ENCODE data around the gene NUDT1.

The NUDT1 gene

GRCh38 chr7:2199956-2200583, 42.0 kb upstream of the NUDT1 start:
- Histone ChIP-seq H3K36me3 (ENCODE audit: control insufficient read depth, insufficient read depth, low read length) (peaks cover 65% of the 10 kb centered on the region), H3K9ac (ENCODE audit: low read length) (no peak overlapping the region), H3K4me1 (ENCODE audit: control insufficient read depth, insufficient read depth, low read length) (no peaks in the 10 kb centered on the region), H3K9me3 (ENCODE audit: control insufficient read depth, insufficient read depth, low read depth, low read length) (peaks cover 11% of the 10 kb centered on the region), H3K4me3 (ENCODE audit: low read depth, low read length) (no peak overlapping the region), H3K27me3 (ENCODE audit: control insufficient read depth, insufficient read depth, low read length) (no peaks in the 10 kb centered on the region), H3K27ac (ENCODE audit: low read depth, low read length) (no peak overlapping the region)

GRCh38 chr7:2200584-2200980, 41.4 kb upstream of the NUDT1 start:
- H3K27ac ChIP-seq (ENCODE audit: low read depth, low read length), result no peak overlapping the region
- peaks cover 60% of the 10 kb centered on the region for H3K36me3 ChIP-seq (ENCODE audit: control insufficient read depth, insufficient read depth, low read length)
- no peaks in the 10 kb centered on the region for H3K4me1 ChIP-seq (ENCODE audit: control insufficient read depth, insufficient read depth, low read length)
- H3K27me3 ChIP-seq (ENCODE audit: control insufficient read depth, insufficient read depth, low read length), result no peaks in the 10 kb centered on the region
- peaks cover 6% of the 10 kb centered on the region for H3K9me3 ChIP-seq (ENCODE audit: control insufficient read depth, insufficient read depth, low read depth, low read length)
- no peak overlapping the region for H3K9ac ChIP-seq (ENCODE audit: low read length)
- H3K4me3 ChIP-seq (ENCODE audit: low read depth, low read length), result no peak overlapping the region

- H3K9ac ChIP-seq (ENCODE audit: low read length), result no peak overlapping the region
- H3K36me3 ChIP-seq (ENCODE audit: control insufficient read depth, insufficient read depth, low read length), result peaks cover 55% of the 10 kb centered on the region
- H3K27me3 ChIP-seq (ENCODE audit: control insufficient read depth, insufficient read depth, low read length), result no peaks in the 10 kb centered on the region
- H3K27ac ChIP-seq (ENCODE audit: low read depth, low read length), result no peak overlapping the region
- H3K4me3 ChIP-seq (ENCODE audit: low read depth, low read length), result no peak overlapping the region
- peaks cover under 1% of the 10 kb centered on the region for H3K9me3 ChIP-seq (ENCODE audit: control insufficient read depth, insufficient read depth, low read depth, low read length)
- no peaks in the 10 kb centered on the region for H3K4me1 ChIP-seq (ENCODE audit: control insufficient read depth, insufficient read depth, low read length)
Observed at GRCh38 chr7:2201128-2201527, 40.9 kb upstream of the NUDT1 start.

GRCh38 chr7:2201686-2202360, 40.2 kb upstream of the NUDT1 start:
- Histone ChIP-seq H3K4me1 (ENCODE audit: control insufficient read depth, insufficient read depth, low read length) (no peaks in the 10 kb centered on the region), H3K36me3 (ENCODE audit: control insufficient read depth, insufficient read depth, low read length) (peaks cover 52% of the 10 kb centered on the region), H3K9ac (ENCODE audit: low read length) (no peak overlapping the region), H3K27me3 (ENCODE audit: control insufficient read depth, insufficient read depth, low read length) (no peaks in the 10 kb centered on the region), H3K4me3 (ENCODE audit: low read depth, low read length) (no peak overlapping the region), H3K9me3 (ENCODE audit: control insufficient read depth, insufficient read depth, low read depth, low read length) (no peaks in the 10 kb centered on the region), H3K27ac (ENCODE audit: low read depth, low read length) (no peak overlapping the region)

GRCh38 chr7:2202361-2202761, 39.7 kb upstream of the NUDT1 start:
- Histone ChIP-seq H3K4me3 (ENCODE audit: low read depth, low read length) (no peak overlapping the region), H3K9ac (ENCODE audit: low read length) (no peak overlapping the region), H3K27me3 (ENCODE audit: control insufficient read depth, insufficient read depth, low read length) (no peaks in the 10 kb centered on the region), H3K36me3 (ENCODE audit: control insufficient read depth, insufficient read depth, low read length) (peaks cover 53% of the 10 kb centered on the region), H3K27ac (ENCODE audit: low read depth, low read length) (no peak overlapping the region), H3K4me1 (ENCODE audit: control insufficient read depth, insufficient read depth, low read length) (no peaks in the 10 kb centered on the region), H3K9me3 (ENCODE audit: control insufficient read depth, insufficient read depth, low read depth, low read length) (no peaks in the 10 kb centered on the region)

GRCh38 chr7:2202901-2203765, 38.9 kb upstream of the NUDT1 start:
- Histone ChIP-seq H3K36me3 (ENCODE audit: control insufficient read depth, insufficient read depth, low read length) (peaks cover 57% of the 10 kb centered on the region), H3K27ac (ENCODE audit: low read depth, low read length) (no peak overlapping the region), H3K9me3 (ENCODE audit: control insufficient read depth, insufficient read depth, low read depth, low read length) (no peaks in the 10 kb centered on the region), H3K4me3 (ENCODE audit: low read depth, low read length) (no peak overlapping the region), H3K9ac (ENCODE audit: low read length) (no peak overlapping the region), H3K4me1 (ENCODE audit: control insufficient read depth, insufficient read depth, low read length) (no peaks in the 10 kb centered on the region), H3K27me3 (ENCODE audit: control insufficient read depth, insufficient read depth, low read length) (no peaks in the 10 kb centered on the region)

GRCh38 chr7:2203766-2204300, 38.2 kb upstream of the NUDT1 start:
- no peaks in the 10 kb centered on the region for H3K9me3 ChIP-seq (ENCODE audit: control insufficient read depth, insufficient read depth, low read depth, low read length)
- H3K4me3 ChIP-seq (ENCODE audit: low read depth, low read length), result no peak overlapping the region
- no peak overlapping the region for H3K27ac ChIP-seq (ENCODE audit: low read depth, low read length)
- no peaks in the 10 kb centered on the region for H3K27me3 ChIP-seq (ENCODE audit: control insufficient read depth, insufficient read depth, low read length)
- H3K9ac ChIP-seq (ENCODE audit: low read length), result no peak overlapping the region
- H3K4me1 ChIP-seq (ENCODE audit: control insufficient read depth, insufficient read depth, low read length), result no peaks in the 10 kb centered on the region
- H3K36me3 ChIP-seq (ENCODE audit: control insufficient read depth, insufficient read depth, low read length), result peaks cover 59% of the 10 kb centered on the region

GRCh38 chr7:2204446-2204845, 37.6 kb upstream of the NUDT1 start:
- Histone ChIP-seq H3K27ac (ENCODE audit: low read depth, low read length) (no peak overlapping the region), H3K36me3 (ENCODE audit: control insufficient read depth, insufficient read depth, low read length) (peaks cover 54% of the 10 kb centered on the region), H3K9ac (ENCODE audit: low read length) (no peak overlapping the region), H3K4me1 (ENCODE audit: control insufficient read depth, insufficient read depth, low read length) (no peaks in the 10 kb centered on the region), H3K27me3 (ENCODE audit: control insufficient read depth, insufficient read depth, low read length) (no peaks in the 10 kb centered on the region), H3K9me3 (ENCODE audit: control insufficient read depth, insufficient read depth, low read depth, low read length) (no peaks in the 10 kb centered on the region), H3K4me3 (ENCODE audit: low read depth, low read length) (no peak overlapping the region)

- Histone ChIP-seq H3K9me3 (ENCODE audit: control insufficient read depth, insufficient read depth, low read depth, low read length) (no peaks in the 10 kb centered on the region), H3K36me3 (ENCODE audit: control insufficient read depth, insufficient read depth, low read length) (peaks cover 52% of the 10 kb centered on the region), H3K4me1 (ENCODE audit: control insufficient read depth, insufficient read depth, low read length) (no peaks in the 10 kb centered on the region), H3K27ac (ENCODE audit: low read depth, low read length) (no peak overlapping the region), H3K4me3 (ENCODE audit: low read depth, low read length) (no peak overlapping the region), H3K27me3 (ENCODE audit: control insufficient read depth, insufficient read depth, low read length) (no peaks in the 10 kb centered on the region), H3K9ac (ENCODE audit: low read length) (no peak overlapping the region)
Observed at GRCh38 chr7:2205036-2205780, 36.8 kb upstream of the NUDT1 start.

GRCh38 chr7:2208712-2209111, 33.3 kb upstream of the NUDT1 start:
- no peak overlapping the region for H3K27ac ChIP-seq (ENCODE audit: low read depth, low read length)
- no peaks in the 10 kb centered on the region for H3K27me3 ChIP-seq (ENCODE audit: control insufficient read depth, insufficient read depth, low read length)
- no peaks in the 10 kb centered on the region for H3K9me3 ChIP-seq (ENCODE audit: control insufficient read depth, insufficient read depth, low read depth, low read length)
- no peaks in the 10 kb centered on the region for H3K4me1 ChIP-seq (ENCODE audit: control insufficient read depth, insufficient read depth, low read length)
- H3K36me3 ChIP-seq (ENCODE audit: control insufficient read depth, insufficient read depth, low read length), result peaks cover 69% of the 10 kb centered on the region
- H3K9ac ChIP-seq (ENCODE audit: low read length), result no peak overlapping the region
- H3K4me3 ChIP-seq (ENCODE audit: low read depth, low read length), result no peak overlapping the region
